Astrocyte (in vitro differentiated cells and primary cell): ENCODE data around the gene ELMO1.

Experiments used
- CTCF ChIP-seq: IDR thresholded peaks from 2 replicates; pipeline ENCODE4 v1.5.1; 2011; ENCODE audit warnings: low read depth, mild to moderate bottlenecking, inconsistent platforms, low read length, moderate library complexity; ENCODE audit not compliant: insufficient read depth
- EZH2 ChIP-seq: IDR thresholded peaks from 2 replicates; pipeline ENCODE4 v1.6.1; 2012; ENCODE audit warnings: mild to moderate bottlenecking, low read length, inconsistent platforms; ENCODE audit not compliant: insufficient read depth

- TF ChIP-seq CTCF (no peak), EZH2 (no peak)
Measured at GRCh38 chr7:37097276-37097675, 351.4 kb downstream of the ELMO1 start.
